HL-60 (cell line): ENCODE measurements around the gene TSHZ2.

Experiments
- CTCF ChIP-seq: IDR thresholded peaks from one replicate; pipeline ENCODE4 v1.5.1; 2011; ENCODE audit warnings: low read length, control low read depth, inconsistent platforms; ENCODE audit not compliant: insufficient read depth
- POLR2AphosphoS5 ChIP-seq: IDR thresholded peaks from 2 replicates; pipeline ENCODE4 v1.6.1; 2012; ENCODE audit warnings: low read depth
- REST ChIP-seq: IDR thresholded peaks from 2 replicates; pipeline ENCODE4 v1.6.1; 2012; ENCODE audit warnings: low read depth; ENCODE audit not compliant: insufficient replicate concordance
- SPI1 ChIP-seq: IDR thresholded peaks from 2 replicates; pipeline ENCODE4 v1.6.1; 2012; ENCODE audit warnings: low read depth, mild to moderate bottlenecking, borderline replicate concordance

- TF ChIP-seq CTCF (no peak), POLR2AphosphoS5 (no peak), SPI1 (no peak), REST (no peak)
Measured at GRCh38 chr20:53038299-53038698, 66.1 kb downstream of the TSHZ2 start.
